GM12878 (cell line): ENCODE results near the gene SLC25A33.

Source experiments
- CTCF ChIP-seq, 3 experiments: IDR thresholded peaks in 2 of 3; conservative IDR thresholded peaks in 1 of 3; 2 replicates each; pipeline ENCODE4 v1.5.1; 2011; ENCODE audit warnings: low read depth in 3 of 3, low read length in 3 of 3, mild to moderate bottlenecking in 3 of 3, control low read depth in 2 of 3, moderate library complexity in 2 of 3, inconsistent platforms in 1 of 3, mixed read lengths in 1 of 3; ENCODE audit not compliant: control insufficient read depth in 2 of 3, insufficient read depth in 1 of 3; ENCODE audit errors: extremely low read depth in 1 of 3
- GABPA ChIP-seq: IDR thresholded peaks from 2 replicates; pipeline ENCODE4 v1.6.1; 2014; ENCODE audit warnings: antibody characterized with exemption, low read depth, mild to moderate bottlenecking, inconsistent platforms
- GATAD2B ChIP-seq: fragments of 450-650 bp; conservative IDR thresholded peaks from 2 replicates; pipeline ENCODE4 v1.6.1; 2017; ENCODE audit warnings: low read depth, mild to moderate bottlenecking, moderate library complexity
- JUND ChIP-seq: IDR thresholded peaks from 2 replicates; pipeline ENCODE4 v1.6.1; 2012; ENCODE audit warnings: low read depth, mild to moderate bottlenecking, low read length, improper control_type of control experiment, moderate library complexity
- NRF1 ChIP-seq: conservative IDR thresholded peaks from 2 replicates; pipeline ENCODE4 v1.6.1; 2011; ENCODE audit warnings: mild to moderate bottlenecking, low read depth, low read length, improper control_type of control experiment
- POLR2A ChIP-seq: IDR thresholded peaks from 2 replicates; pipeline ENCODE4 v1.6.1; 2011; ENCODE audit warnings: low read depth, mild to moderate bottlenecking, low read length
- POLR2AphosphoS5 ChIP-seq: IDR thresholded peaks from 2 replicates; pipeline ENCODE4 v1.6.1; 2011; ENCODE audit warnings: mild to moderate bottlenecking, low read length, inconsistent platforms
- PRDM15 ChIP-seq: fragments of 450-650 bp; formaldehyde crosslinking; IDR thresholded peaks from 2 replicates; pipeline ENCODE4 v1.4.0; 2020; ENCODE audit warnings: mild to moderate bottlenecking, moderate library complexity
- SPI1 ChIP-seq: IDR thresholded peaks from 2 replicates; pipeline ENCODE4 v1.6.1; 2011; ENCODE audit warnings: low read depth, mild to moderate bottlenecking, low read length, moderate library complexity, borderline replicate concordance; ENCODE audit not compliant: insufficient read depth
- TAF1 ChIP-seq: IDR thresholded peaks from 2 replicates; pipeline ENCODE4 v1.6.1; 2011; ENCODE audit warnings: mild to moderate bottlenecking, low read depth, low read length, borderline replicate concordance

- TF ChIP-seq POLR2AphosphoS5, result no peak
- TF ChIP-seq CTCF (IDR thresholded peaks at IDR 0.05 in 2 of 3, conservative IDR thresholded peaks at IDR 0.05 in 1 of 3; ENCODE audit: control insufficient read depth in 2 of 3, extremely low read depth in 1 of 3, insufficient read depth in 1 of 3, low read depth in 3 of 3, low read length in 3 of 3), result no peak
- TF ChIP-seq GATAD2B, result no peak
- no peak for TF ChIP-seq TAF1
- no peak for TF ChIP-seq SPI1
- no peak for TF ChIP-seq JUND
- TF ChIP-seq POLR2A, result no peak
- TF ChIP-seq PRDM15 (CRISPR knock-in tag), result no peak
- TF ChIP-seq NRF1, result no peak
- no peak for TF ChIP-seq GABPA
Measured at GRCh38 chr1:9518454-9518998, 20.7 kb upstream of the SLC25A33 start.
